B cell (primary cell): ENCODE measurements around the gene EHD1. TPM values are rescaled to one million over a fixed set of nuclear protein-coding genes. Genes with fewer than 3 reads are reported as not detected.

Source experiments
- ATAC-seq: fragments of 200-7000 bp; cut with Tn5 transposase; one replicate; pipeline ENCODE4 v1.10.0; 2021; ENCODE audit warnings: low read depth, mild to moderate bottlenecking, moderate number of reproducible peaks, moderate library complexity
- CTCF ChIA-PET: fragments of 350-600 bp; sonication (Branson Sonifier 250); formaldehyde crosslinking; loops from one replicate; lab custom pipeline; 2021; ENCODE audit warnings: antibody characterized with exemption, inconsistent platforms; lab: Charles Lee
- POLR2A ChIA-PET: fragments of 350-600 bp; sonication (Branson Sonifier 250); formaldehyde crosslinking; loops from one replicate; lab custom pipeline; 2021; ENCODE audit warnings: antibody characterized with exemption; lab: Charles Lee
- DNase-seq: peaks from one replicate; pipeline ENCODE4 v3.0.0; 2013
- H2AFZ ChIP-seq: 2 replicates; pipeline ENCODE4 v1.6.1; 2012; ENCODE audit warnings: mild to moderate bottlenecking, low read depth, low read length; ENCODE audit not compliant: insufficient read depth, poor library complexity, severe bottlenecking
- H3K27ac ChIP-seq, 2 donors: 1 replicate in 1 of 2; 2 replicates in 1 of 2; pipeline ENCODE4 v1.5.1; 2012 to 2013; ENCODE audit warnings: low read length in 2 of 2, mild to moderate bottlenecking in 2 of 2, moderate library complexity in 1 of 2
- H3K27me3 ChIP-seq, 4 experiments: fragments of 200-600 bp in 1 of 4; sonication (generic) in 1 of 4; replicated peaks in 1 of 4; 1 replicate in 2 of 4; 2 replicates in 2 of 4; pipeline versions ENCODE4 v1.6.1 to v1.7.0; 2013 to 2016; ENCODE audit warnings: low read length in 3 of 4, mild to moderate bottlenecking in 2 of 4, mixed read lengths in 1 of 4, moderate library complexity in 1 of 4; ENCODE audit not compliant: insufficient read depth in 4 of 4, control insufficient read depth in 3 of 4; ENCODE audit errors: control extremely low read depth in 1 of 4
- H3K36me3 ChIP-seq, 2 experiments: replicated peaks in 1 of 2; 1 replicate in 1 of 2; 2 replicates in 1 of 2; pipeline versions ENCODE4 v1.6.1 to v1.7.1; 2013; ENCODE audit warnings: low read length in 1 of 2; ENCODE audit not compliant: insufficient read depth in 2 of 2, control insufficient read depth in 1 of 2; ENCODE audit errors: control extremely low read depth in 1 of 2, extremely low read depth in 1 of 2
- H3K4me1 ChIP-seq, 2 donors: fragments of 200-600 bp in 1 of 2; sonication (generic) in 1 of 2; 1 replicate in 1 of 2; 2 replicates in 1 of 2; pipeline versions ENCODE4 v1.5.1 to v1.6.1; 2013 to 2017; ENCODE audit warnings: low read length in 2 of 2; ENCODE audit not compliant: control insufficient read depth in 2 of 2, insufficient read depth in 2 of 2
- H3K4me2 ChIP-seq: replicated peaks from 2 replicates; pipeline ENCODE3; 2012; ENCODE audit warnings: mild to moderate bottlenecking, low read depth, low read length; ENCODE audit not compliant: poor library complexity, severe bottlenecking
- H3K4me3 ChIP-seq, 5 experiments: fragments of 200-600 bp in 1 of 5; sonication (generic) in 1 of 5; 1 replicate in 3 of 5; 2 replicates in 2 of 5; pipeline versions ENCODE4 v1.5.1 to v1.7.0; 2011 to 2016; ENCODE audit warnings: low read length in 4 of 5, mild to moderate bottlenecking in 4 of 5, low read depth in 2 of 5, control low read depth in 1 of 5, moderate library complexity in 1 of 5; ENCODE audit not compliant: insufficient read depth in 1 of 5; ENCODE audit errors: control extremely low read depth in 1 of 5, extremely low read depth in 1 of 5
- H3K79me2 ChIP-seq: fragments of 200-600 bp; sonication (generic); one replicate; pipeline ENCODE4 v1.6.0; 2016; ENCODE audit warnings: low read length; ENCODE audit not compliant: control insufficient read depth, insufficient read depth
- H3K9ac ChIP-seq: fragments of 200-600 bp; sonication (generic); 2 replicates; pipeline ENCODE4 v1.6.1; 2017; ENCODE audit warnings: mild to moderate bottlenecking, low read length, moderate library complexity
- H3K9me3 ChIP-seq, 3 donors: one replicate each; pipeline versions ENCODE4 v1.6.1 to v1.7.1; 2013; ENCODE audit warnings: low read length in 2 of 3; ENCODE audit not compliant: control insufficient read depth in 2 of 3, insufficient read depth in 1 of 3; ENCODE audit errors: control extremely low read depth in 1 of 3
- H4K20me1 ChIP-seq: 2 replicates; pipeline ENCODE4 v1.6.0; 2012; ENCODE audit warnings: mild to moderate bottlenecking, low read length; ENCODE audit not compliant: insufficient read depth, control insufficient read depth, poor library complexity, severe bottlenecking
- H3K27ac Mint-ChIP-seq: one replicate; pipeline ENCODE4 v1.8.0; 2021; ENCODE audit warnings: mixed read lengths
- H3K27me3 Mint-ChIP-seq: one replicate; pipeline ENCODE4 v1.8.0; 2021; ENCODE audit warnings: mixed read lengths
- H3K4me1 Mint-ChIP-seq: one replicate; pipeline ENCODE4 v1.8.0; 2021; ENCODE audit warnings: mixed read lengths
- H3K4me3 Mint-ChIP-seq: one replicate; pipeline ENCODE4 v1.8.0; 2021; ENCODE audit warnings: mixed read lengths
- H3K9me3 Mint-ChIP-seq: one replicate; pipeline ENCODE4 v1.8.0; 2022; ENCODE audit warnings: mixed read lengths; ENCODE audit not compliant: insufficient read depth
- CTCF ChIP-seq: fragments of 200-600 bp; IDR thresholded peaks from one replicate; pipeline ENCODE4 v1.8.0; 2022; ENCODE audit warnings: antibody characterized with exemption, mild to moderate bottlenecking
- EZH2 ChIP-seq: IDR thresholded peaks from 2 replicates; pipeline ENCODE4 v1.6.1; 2012; ENCODE audit warnings: borderline replicate concordance, low read depth, mild to moderate bottlenecking, moderate library complexity, low read length; ENCODE audit not compliant: insufficient read depth, poor library complexity, severe bottlenecking
- WGBS: methylation state at CpG from one replicate; pipeline ENCODE4 v1.1.5; 2013; ENCODE audit warnings: missing lambda C conversion rate; ENCODE audit not compliant: insufficient coverage; 5-methylcytosine and 5-hydroxymethylcytosine counted together
- intact Hi-C: fragments of 100-400 bp; cut with micrococcal nuclease; formaldehyde crosslinking; loops from one replicate; pipeline ENCODE4 v1.10.0; 2022
- polyA plus RNA-seq: library from polyadenylated mRNA; depleted of rRNA; stranded (reverse); fragments of >200 nt; gene quantifications from 2 replicates; pipeline ENCODE4 v1.2.3, GENCODE V29; 2012
- total RNA-seq, 2 donors: library from RNA; stranded (reverse); fragments of 120-200 nt in 1 of 2; gene quantifications; 1 replicate in 1 of 2; 2 replicates in 1 of 2; pipeline versions ENCODE4 v1.2.3 to v1.2.4, GENCODE V29; 2013 to 2022

EHD1 gene
- total and polyA plus RNA-seq, 2 donors (not counting 1 experiment from before 2014, with no cell fraction given): 208 to 280 TPM

GRCh38 chr11:64909653-64910343 is 31.4 kb upstream of the EHD1 start:
- no peak for DNase-seq
- Histone ChIP-seq H2AFZ (no peak overlapping the region), H3K79me2 (no peaks in the 10 kb centered on the region), H4K20me1 (no peaks in the 10 kb centered on the region), H3K4me3 (no peak overlapping the region), H3K27ac (no peak overlapping the region), H3K27me3 (no peaks in the 10 kb centered on the region), H3K4me2 (no peak overlapping the region), H3K4me1 (no peaks in the 10 kb centered on the region), H3K9ac (no peak overlapping the region), H3K36me3 (peaks cover 0 to 80% of the 10 kb centered on the region in 2 experiments), H3K9me3 (no peaks in the 10 kb centered on the region)
- H3K9me3 Mint-ChIP-seq: no peaks in the 10 kb centered on the region
- no peaks in the 10 kb centered on the region for H3K27me3 Mint-ChIP-seq
- H3K4me1 Mint-ChIP-seq: peaks cover 4% of the 10 kb centered on the region
- ATAC-seq: no peak
- ChIA-PET CTCF (interaction anchor here (1.7 kb wide), 1 partner anchor 87 kb away, joined by 4 read pairs; the partner anchor contains the start of gene BATF2), POLR2A (interaction anchor here (0.6 kb wide), 1 partner anchor 18 kb away, joined by 4 read pairs; no protein-coding TSS in a partner anchor)
- intact Hi-C loops: loop anchor here (10.0 kb wide), 1 partner anchor 205 kb away; the partner anchor contains the start of genes TM7SF2 and ZNHIT2
- TF ChIP-seq EZH2 (no peak), CTCF (no peak)
- no peak overlapping the region for H3K27ac Mint-ChIP-seq
- H3K4me3 Mint-ChIP-seq: no peak overlapping the region
- 95% methylated on average over 39 of the region's 39 CpGs for WGBS

DNA sequence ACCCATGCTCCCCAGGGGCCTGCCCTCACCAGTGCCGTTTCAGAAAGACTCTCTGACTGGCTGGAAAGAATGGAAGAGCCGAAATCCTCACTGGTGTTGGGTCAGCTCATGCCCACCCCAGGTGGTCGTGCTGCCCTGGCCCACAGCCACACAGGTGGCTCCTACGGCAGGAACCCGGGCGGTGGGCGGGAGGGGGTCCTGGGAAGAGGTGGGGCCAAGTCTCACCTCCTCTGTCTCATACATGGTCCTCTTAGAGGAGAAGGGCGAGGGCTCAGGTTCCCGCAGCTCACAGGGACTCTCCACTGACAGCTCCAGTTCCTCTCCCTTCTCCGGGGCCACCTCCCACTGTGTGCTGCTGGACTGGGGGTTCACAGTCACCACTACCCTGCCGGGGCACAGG is 30.3 kb upstream of the EHD1 start:
- H3K27me3 ChIP-seq: no peaks in the 10 kb centered on the region
- no peaks in the 10 kb centered on the region for H3K9me3 ChIP-seq

More for the DNA sequence above, 30.3 kb upstream of the EHD1 start:
- no peak overlapping the region for H3K4me3 Mint-ChIP-seq
- ChIA-PET POLR2A (no interaction called here), CTCF (no interaction called here)
- TF ChIP-seq EZH2 (no peak), CTCF (no peak)
- Histone ChIP-seq H3K4me2 (no peak overlapping the region), H3K4me1 (no peaks in the 10 kb centered on the region), H3K4me3 (no peak overlapping the region), H2AFZ (no peak overlapping the region), H4K20me1 (no peaks in the 10 kb centered on the region), H3K27ac (no peak overlapping the region), H3K36me3 (peaks cover 0 to 74% of the 10 kb centered on the region in 2 experiments), H3K79me2 (no peaks in the 10 kb centered on the region), H3K9ac (no peak overlapping the region)
- no peaks in the 10 kb centered on the region for H3K4me1 Mint-ChIP-seq
- no peaks in the 10 kb centered on the region for H3K27me3 Mint-ChIP-seq
- WGBS: 99% methylated on average over 10 of the region's 11 CpGs
- H3K27ac Mint-ChIP-seq: no peak overlapping the region
- intact Hi-C loops: no loop called here
- no peaks in the 10 kb centered on the region for H3K9me3 Mint-ChIP-seq
- ATAC-seq (no peak), DNase-seq (no peak)
